Tongue (tissue), 2 donors: Measurements from ENCODE around the gene FARP1. TPM values are rescaled to one million over a fixed set of nuclear protein-coding genes. Genes with fewer than 3 reads are reported as not detected.

Experiments used
- DNase-seq: peaks from one replicate; pipeline ENCODE4 v3.0.0-alpha.2; 2015
- total RNA-seq: library from RNA; depleted of rRNA; stranded (reverse); fragments of >200 nt; gene quantifications from one replicate; pipeline ENCODE4 v1.2.3, GENCODE V29; 2014

Gene FARP1
- 42.4 TPM for total RNA-seq

- DNase-seq: peak; percentile 88
Observed at GRCh38 chr13:98142380-98143156, at the start of gene FARP1. FARP1 (plus strand) TSS chr13:98143094; CDS start chr13:98213243, 70,149 bp downstream.

- no peak for DNase-seq
Observed at GRCh38 chr13:98094678-98095266, 48.1 kb upstream of the FARP1 start.

- no peak for DNase-seq
Observed at GRCh38 chr13:98096059-98096458, 46.8 kb upstream of the FARP1 start.

- DNase-seq: no peak
Observed at GRCh38 chr13:98097749-98098148, 45.1 kb upstream of the FARP1 start.

GRCh38 chr13:98098516-98098915 lies 44.4 kb upstream of the FARP1 start:
- peak; percentile 32 for DNase-seq

GRCh38 chr13:98099627-98100026 lies 43.3 kb upstream of the FARP1 start:
- no peak for DNase-seq

- no peak for DNase-seq
Observed at GRCh38 chr13:98100481-98100880, 42.4 kb upstream of the FARP1 start.

GRCh38 chr13:98103531-98103930 lies 39.4 kb upstream of the FARP1 start:
- no peak for DNase-seq

GRCh38 chr13:98103942-98104880 lies 38.7 kb upstream of the FARP1 start:
- no peak for DNase-seq

- DNase-seq: peak; percentile 22
Observed at GRCh38 chr13:98105929-98106336, 37.0 kb upstream of the FARP1 start.

GRCh38 chr13:98108341-98108740 lies 34.6 kb upstream of the FARP1 start:
- DNase-seq: no peak

- peak; percentile 9 for DNase-seq
Observed at GRCh38 chr13:98109226-98109853, 33.6 kb upstream of the FARP1 start.

GRCh38 chr13:98110749-98111148 lies 32.1 kb upstream of the FARP1 start:
- peak; percentile 31 for DNase-seq

GRCh38 chr13:98111168-98112098 lies 31.5 kb upstream of the FARP1 start:
- no peak for DNase-seq

- DNase-seq: no peak
Observed at GRCh38 chr13:98112456-98112855, 30.4 kb upstream of the FARP1 start.

- no peak for DNase-seq
Observed at GRCh38 chr13:98118865-98119264, 24.0 kb upstream of the FARP1 start.

GRCh38 chr13:98123176-98123575 lies 19.7 kb upstream of the FARP1 start:
- no peak for DNase-seq

GRCh38 chr13:98129059-98129746 lies 13.7 kb upstream of the FARP1 start:
- no peak for DNase-seq

GRCh38 chr13:98133946-98134345 lies 8.9 kb upstream of the FARP1 start:
- DNase-seq: no peak

GRCh38 chr13:98134901-98135300 lies 8.0 kb upstream of the FARP1 start:
- no peak for DNase-seq

- DNase-seq: no peak
Observed at GRCh38 chr13:98141091-98141490, 1.8 kb upstream of the FARP1 start.
